Suppressor macrophage (primary cell): ENCODE measurements around the gene ACAD8.
"Not testable (repeated sequence)": the region's sequence is repeated elsewhere in the genome, so short reads cannot be mapped to it uniquely, and the experiment has no call there.

Source experiments
- DNase-seq, 4 experiments: peaks; one replicate each; pipeline ENCODE4 v3.0.0-alpha.2; 2020 to 2022

Gene ACAD8

GRCh38 chr11:134240592-134240991 lies 12.8 kb upstream of the ACAD8 start:
- DNase-seq = no peak

GRCh38 chr11:134242376-134242775 lies 11.0 kb upstream of the ACAD8 start:
- no peak for DNase-seq

GRCh38 chr11:134243913-134244312 lies 9.5 kb upstream of the ACAD8 start:
- DNase-seq = no peak

GRCh38 chr11:134244593-134244992 lies 8.8 kb upstream of the ACAD8 start:
- peak in 2 of 4 experiments; percentile 7 to 17 for DNase-seq

GRCh38 chr11:134245434-134245833 lies 7.9 kb upstream of the ACAD8 start:
- DNase-seq = no peak

- DNase-seq = no peak
Measured at GRCh38 chr11:134246100-134246499, 7.3 kb upstream of the ACAD8 start.

GRCh38 chr11:134246678-134247077 lies 6.7 kb upstream of the ACAD8 start:
- no peak for DNase-seq

GRCh38 chr11:134248910-134249480 lies 4.4 kb upstream of the ACAD8 start:
- DNase-seq = no peak

- DNase-seq = peak; percentile 23 to 57 (median 50)
Measured at GRCh38 chr11:134250246-134250645, 3.1 kb upstream of the ACAD8 start.

GRCh38 chr11:134250675-134251074 lies 2.7 kb upstream of the ACAD8 start:
- no peak for DNase-seq

GRCh38 chr11:134252346-134253187 lies 801 bp upstream of the ACAD8 start:
- DNase-seq = peak; percentile 52 to 66 (median 60)

- peak in 2 of 4 experiments; percentile 13 to 31 for DNase-seq
Measured at GRCh38 chr11:134254433-134255183, 1.2 kb downstream of the ACAD8 start.

- DNase-seq = not testable (repeated sequence)
Measured at GRCh38 chr11:134255184-134255561, 1.8 kb downstream of the ACAD8 start.

GRCh38 chr11:134257101-134257500 lies 3.7 kb downstream of the ACAD8 start:
- no peak for DNase-seq

GRCh38 chr11:134258577-134258976 lies 5.2 kb downstream of the ACAD8 start:
- DNase-seq = no peak

GRCh38 chr11:134260503-134260902 lies 7.1 kb downstream of the ACAD8 start:
- DNase-seq = no peak

- DNase-seq = no peak
Measured at GRCh38 chr11:134260983-134261382, 7.6 kb downstream of the ACAD8 start.

GRCh38 chr11:134261626-134262488 lies 8.5 kb downstream of the ACAD8 start:
- DNase-seq = peak in 3 of 4 experiments; percentile 17 to 33 (median 19)

GRCh38 chr11:134264966-134265764 lies 11.8 kb downstream of the ACAD8 start:
- no peak for DNase-seq

GRCh38 chr11:134266440-134266839 lies 13.1 kb downstream of the ACAD8 start:
- DNase-seq = no peak

- peak in 3 of 4 experiments; percentile 32 to 67 (median 49) for DNase-seq
Measured at GRCh38 chr11:134266841-134267251, 13.5 kb downstream of the ACAD8 start.
